RWPE2 (cell line): Measurements from ENCODE around the gene ZDHHC15.
"Not testable (repeated sequence)": the region's sequence is repeated elsewhere in the genome, so short reads cannot be mapped to it uniquely, and the experiment has no call there.

Source experiments
- ATAC-seq: fragments of 200-7000 bp; cut with Tn5 transposase; 3 replicates; pipeline ENCODE4 v1.9.1; 2021; ENCODE audit warnings: low read depth
- DNase-seq: peaks from one replicate; pipeline ENCODE4 v3.0.0-alpha.2; 2020; ENCODE audit warnings: low spot score
- H3K27ac ChIP-seq: fragments of 450-650 bp; 2 replicates; pipeline ENCODE4 v1.5.1; 2017; ENCODE audit warnings: mild to moderate bottlenecking; ENCODE audit not compliant: poor library complexity, severe bottlenecking
- H3K27me3 ChIP-seq: fragments of 250-450 bp; sonication (Bioruptor Pico); 2 replicates; pipeline ENCODE4 v1.5.1; 2021; ENCODE audit warnings: mild to moderate bottlenecking, moderate library complexity; ENCODE audit not compliant: insufficient read depth, poor library complexity, severe bottlenecking
- H3K36me3 ChIP-seq: fragments of 250-450 bp; sonication (Bioruptor Pico); 2 replicates; pipeline ENCODE4 v1.5.1; 2020; ENCODE audit warnings: low read depth, mild to moderate bottlenecking, moderate library complexity
- H3K4me1 ChIP-seq: fragments of 250-450 bp; sonication (Bioruptor Pico); 2 replicates; pipeline ENCODE4 v1.5.1; 2021; ENCODE audit warnings: mild to moderate bottlenecking, moderate library complexity; ENCODE audit not compliant: insufficient read depth, poor library complexity, severe bottlenecking
- H3K4me3 ChIP-seq: fragments of 250-450 bp; sonication (Bioruptor Pico); 2 replicates; pipeline ENCODE4 v1.5.1; 2021; ENCODE audit warnings: mild to moderate bottlenecking, moderate library complexity; ENCODE audit not compliant: severe bottlenecking
- H3K9me3 ChIP-seq: fragments of 250-450 bp; sonication (Bioruptor Pico); 2 replicates; pipeline ENCODE4 v1.5.1; 2021; ENCODE audit warnings: mild to moderate bottlenecking, moderate library complexity; ENCODE audit not compliant: severe bottlenecking
- CTCF ChIP-seq: fragments of 450-650 bp; IDR thresholded peaks from one replicate; pipeline ENCODE4 v1.5.1; 2017; ENCODE audit warnings: mild to moderate bottlenecking, moderate library complexity; ENCODE audit not compliant: poor library complexity, severe bottlenecking

ZDHHC15 gene

GRCh38 chrX:75483933-75484332 is 38.9 kb downstream of the ZDHHC15 start:
- Histone ChIP-seq H3K27me3 (no peaks in the 10 kb centered on the region), H3K36me3 (no peaks in the 10 kb centered on the region), H3K4me1 (no peaks in the 10 kb centered on the region), H3K27ac (no peak overlapping the region), H3K9me3 (no peaks in the 10 kb centered on the region), H3K4me3 (no peak overlapping the region)
- TF ChIP-seq CTCF = no peak
- DNase-seq (no peak), ATAC-seq (no peak)

GRCh38 chrX:75461780-75462179 is 61.1 kb downstream of the ZDHHC15 start:
- not testable (repeated sequence) for H3K4me3 ChIP-seq, H3K27me3 ChIP-seq, ATAC-seq, DNase-seq, H3K9me3 ChIP-seq, H3K4me1 ChIP-seq, H3K36me3 ChIP-seq, H3K27ac ChIP-seq

GRCh38 chrX:75421688-75422230 is 101.1 kb downstream of the ZDHHC15 start:
- DNase-seq (no peak), ATAC-seq (no peak)
- Histone ChIP-seq H3K27me3 (no peaks in the 10 kb centered on the region), H3K4me3 (no peak overlapping the region), H3K9me3 (no peaks in the 10 kb centered on the region), H3K4me1 (no peaks in the 10 kb centered on the region), H3K27ac (no peak overlapping the region), H3K36me3 (no peaks in the 10 kb centered on the region)
- no peak for TF ChIP-seq CTCF

- H3K4me3 ChIP-seq, H3K27me3 ChIP-seq, ATAC-seq, H3K4me1 ChIP-seq, H3K27ac ChIP-seq, DNase-seq, H3K9me3 ChIP-seq, H3K36me3 ChIP-seq: not testable (repeated sequence)
Measured at GRCh38 chrX:75407153-75407552, 115.7 kb downstream of the ZDHHC15 start.

GRCh38 chrX:75390470-75390869 is 132.4 kb downstream of the ZDHHC15 start:
- TF ChIP-seq CTCF = no peak
- DNase-seq = no peak
- no peak for ATAC-seq
- no peaks in the 10 kb centered on the region for H3K4me1 ChIP-seq
- no peak overlapping the region for H3K4me3 ChIP-seq
- H3K27me3 ChIP-seq = no peaks in the 10 kb centered on the region
- no peaks in the 10 kb centered on the region for H3K36me3 ChIP-seq
- H3K27ac ChIP-seq = no peak overlapping the region
- no peaks in the 10 kb centered on the region for H3K9me3 ChIP-seq

GRCh38 chrX:75369721-75370120 is 153.1 kb downstream of the ZDHHC15 start:
- no peaks in the 10 kb centered on the region for H3K4me1 ChIP-seq
- no peaks in the 10 kb centered on the region for H3K36me3 ChIP-seq
- no peak for TF ChIP-seq CTCF
- no peak for ATAC-seq
- DNase-seq = no peak
- H3K27ac ChIP-seq = no peak overlapping the region
- H3K9me3 ChIP-seq = no peaks in the 10 kb centered on the region
- no peaks in the 10 kb centered on the region for H3K27me3 ChIP-seq
- no peak overlapping the region for H3K4me3 ChIP-seq
